Mucosa of stomach (tissue), 1 donor: ENCODE measurements around the gene DAP.

Source experiments
- H3K27me3 ChIP-seq: one replicate; pipeline ENCODE4 v1.7.0; 2013; ENCODE audit warnings: mild to moderate bottlenecking, low read length; ENCODE audit not compliant: control insufficient read depth, insufficient read depth
- H3K36me3 ChIP-seq: one replicate; pipeline ENCODE4 v1.7.0; 2013; ENCODE audit warnings: low read length; ENCODE audit not compliant: control insufficient read depth, insufficient read depth
- H3K4me1 ChIP-seq: one replicate; pipeline ENCODE4 v1.7.0; 2013; ENCODE audit warnings: mild to moderate bottlenecking, low read length; ENCODE audit not compliant: control insufficient read depth, insufficient read depth
- H3K4me3 ChIP-seq: one replicate; pipeline ENCODE4 v1.7.0; 2013; ENCODE audit warnings: low read length
- H3K9ac ChIP-seq: one replicate; pipeline ENCODE4 v1.7.0; 2013; ENCODE audit warnings: mild to moderate bottlenecking, low read length, moderate library complexity
- H3K9me3 ChIP-seq: one replicate; pipeline ENCODE4 v1.7.0; 2013; ENCODE audit warnings: mild to moderate bottlenecking, low read length, moderate library complexity; ENCODE audit not compliant: control insufficient read depth
- donor health status: Pancreatic carcinoma.

The DAP gene

GRCh38 chr5:10702911-10703491, 58.0 kb downstream of the DAP start:
- Histone ChIP-seq H3K9ac (no peak overlapping the region), H3K4me1 (peaks cover 36% of the 10 kb centered on the region), H3K4me3 (no peak overlapping the region), H3K9me3 (no peaks in the 10 kb centered on the region), H3K27me3 (no peaks in the 10 kb centered on the region), H3K36me3 (no peaks in the 10 kb centered on the region)

- no peak overlapping the region for H3K4me3 ChIP-seq
Observed at GRCh38 chr5:10702040-10702629, 58.9 kb downstream of the DAP start.

GRCh38 chr5:10701567-10702039, 59.4 kb downstream of the DAP start:
- H3K27me3 ChIP-seq: no peaks in the 10 kb centered on the region
- no peaks in the 10 kb centered on the region for H3K9me3 ChIP-seq
- H3K4me1 ChIP-seq: peaks cover 36% of the 10 kb centered on the region
- H3K9ac ChIP-seq: no peak overlapping the region
- no peak overlapping the region for H3K4me3 ChIP-seq
- no peaks in the 10 kb centered on the region for H3K36me3 ChIP-seq

More at GRCh38 chr5:10702040-10702629, 58.9 kb downstream of the DAP start:
- Histone ChIP-seq H3K4me1 (peaks cover 36% of the 10 kb centered on the region), H3K9ac (no peak overlapping the region), H3K27me3 (no peaks in the 10 kb centered on the region), H3K9me3 (no peaks in the 10 kb centered on the region), H3K36me3 (no peaks in the 10 kb centered on the region)

DNA sequence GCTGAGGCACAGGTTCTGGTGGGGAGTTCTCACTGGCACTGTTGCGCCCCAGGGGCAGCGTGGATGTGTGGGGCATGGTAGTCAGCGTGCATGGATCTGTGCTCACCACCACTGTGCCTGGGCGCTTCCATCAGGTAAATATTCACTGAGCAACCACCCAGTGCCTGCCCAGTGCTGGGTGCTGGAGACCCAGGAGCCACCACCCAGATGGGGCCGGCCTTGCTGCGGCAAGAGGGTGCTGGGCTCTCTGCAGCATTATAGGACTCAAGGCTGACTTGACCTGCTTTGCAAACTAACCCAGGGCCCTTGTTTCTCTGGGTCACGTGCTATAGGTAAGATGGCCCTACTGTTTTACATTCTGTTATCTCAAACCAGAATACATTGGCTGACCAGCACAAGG, 60.5 kb downstream of the DAP start:
- Histone ChIP-seq H3K27me3 (no peaks in the 10 kb centered on the region), H3K9ac (no peak overlapping the region), H3K4me1 (peaks cover 36% of the 10 kb centered on the region), H3K9me3 (no peaks in the 10 kb centered on the region), H3K36me3 (no peaks in the 10 kb centered on the region), H3K4me3 (no peak overlapping the region)

DNA sequence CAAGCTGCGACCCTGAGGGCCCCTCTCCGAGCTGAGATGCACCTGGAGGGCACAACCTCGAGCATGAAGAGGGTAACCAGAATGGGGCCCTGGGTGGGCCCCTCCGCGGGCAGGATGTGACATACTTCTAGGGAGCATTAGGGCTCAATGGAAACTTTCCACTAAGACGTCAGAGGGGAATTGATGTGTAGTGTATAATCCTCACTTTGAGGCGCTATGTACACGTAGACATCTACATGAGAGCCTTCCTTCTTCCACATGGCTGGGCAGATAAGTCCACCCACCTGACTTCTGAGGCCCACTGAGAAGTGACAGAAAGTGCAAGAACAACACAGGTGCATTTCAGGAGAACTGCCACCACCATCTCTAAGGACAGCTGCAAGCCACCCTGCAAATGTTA, 61.0 kb downstream of the DAP start:
- Histone ChIP-seq H3K9me3 (no peaks in the 10 kb centered on the region), H3K9ac (no peak overlapping the region), H3K4me1 (peaks cover 33% of the 10 kb centered on the region), H3K36me3 (no peaks in the 10 kb centered on the region), H3K27me3 (no peaks in the 10 kb centered on the region), H3K4me3 (no peak overlapping the region)

DNA sequence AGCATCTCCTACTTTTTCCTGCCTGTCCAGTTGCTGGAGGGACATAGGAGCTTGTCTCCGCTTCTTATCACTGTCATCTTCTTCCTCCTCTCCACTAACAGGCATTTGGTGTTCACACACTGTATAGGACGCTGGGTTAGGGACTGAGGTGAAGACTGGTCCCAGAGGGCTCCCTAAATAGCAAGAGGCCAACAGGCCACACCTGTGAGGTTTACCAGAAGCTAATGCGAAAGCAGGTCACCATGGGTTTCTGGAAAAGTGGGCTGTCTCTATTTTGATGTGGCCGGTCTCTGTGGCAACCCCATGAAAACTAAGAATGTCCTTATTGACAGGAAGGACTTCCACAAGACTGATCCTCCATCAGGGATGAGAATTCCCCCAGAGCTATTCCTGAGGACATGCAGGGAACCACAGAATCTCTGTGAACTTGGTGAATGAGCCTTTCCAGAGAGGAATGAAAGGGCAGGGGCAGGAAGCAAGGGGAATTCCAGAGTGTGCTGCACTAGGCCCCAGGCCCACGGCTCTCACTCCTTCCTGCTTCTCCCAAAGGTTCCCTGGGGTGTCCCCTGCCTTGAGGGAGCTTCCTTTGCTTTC, 61.7 kb downstream of the DAP start:
- Histone ChIP-seq H3K36me3 (peaks cover 2% of the 10 kb centered on the region), H3K9me3 (no peaks in the 10 kb centered on the region), H3K4me3 (no peak overlapping the region), H3K9ac (no peak overlapping the region), H3K27me3 (no peaks in the 10 kb centered on the region), H3K4me1 (peaks cover 29% of the 10 kb centered on the region)

DNA sequence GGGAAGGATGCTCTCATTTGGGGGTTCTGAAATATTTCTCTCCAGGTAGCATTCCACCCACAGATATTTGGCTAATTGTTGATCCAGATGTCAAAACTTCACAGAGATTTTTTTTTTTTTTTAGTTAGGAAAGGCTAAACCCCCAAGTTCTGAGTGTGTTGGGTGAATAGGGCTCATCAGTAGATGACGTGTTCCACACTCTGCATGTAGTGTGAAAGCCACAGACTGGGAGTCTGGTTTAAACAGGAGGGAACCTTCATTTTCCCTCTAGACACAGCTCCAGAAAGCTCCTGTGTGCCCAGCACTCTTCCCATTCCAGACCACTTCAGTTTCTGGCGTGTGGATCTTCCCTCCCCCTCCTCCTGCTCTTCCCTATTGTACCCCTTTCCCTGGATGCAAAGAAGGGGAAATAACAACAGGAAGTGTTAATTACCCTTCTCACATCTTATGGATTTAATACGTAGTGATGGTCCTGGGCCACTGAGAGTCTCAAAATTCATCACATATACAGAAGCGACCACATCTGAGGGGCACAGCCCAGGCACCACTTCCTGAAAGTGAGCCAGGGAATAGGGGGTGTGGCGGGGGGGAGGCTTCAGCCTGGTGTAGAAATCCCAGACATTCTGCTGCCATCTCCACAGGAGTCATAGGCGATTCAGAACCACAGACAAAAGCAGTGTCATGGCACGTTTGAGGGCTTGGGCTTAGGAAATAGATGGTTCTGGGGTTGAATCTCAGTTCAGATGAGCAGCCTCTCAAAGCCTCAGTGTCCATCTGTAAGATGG, 65.1 kb downstream of the DAP start:
- Histone ChIP-seq H3K4me3 (no peak overlapping the region), H3K27me3 (no peaks in the 10 kb centered on the region), H3K9ac (no peak overlapping the region), H3K4me1 (no peaks in the 10 kb centered on the region), H3K9me3 (no peaks in the 10 kb centered on the region), H3K36me3 (peaks cover 4% of the 10 kb centered on the region)

- H3K27me3 ChIP-seq: no peaks in the 10 kb centered on the region
- H3K9ac ChIP-seq: no peak overlapping the region
- H3K36me3 ChIP-seq: peaks cover 4% of the 10 kb centered on the region
- H3K4me3 ChIP-seq: no peak overlapping the region
- no peaks in the 10 kb centered on the region for H3K4me1 ChIP-seq
- H3K9me3 ChIP-seq: no peaks in the 10 kb centered on the region
Observed at GRCh38 chr5:10695055-10695649, 65.9 kb downstream of the DAP start.

- peaks cover 4% of the 10 kb centered on the region for H3K36me3 ChIP-seq
- no peak overlapping the region for H3K4me3 ChIP-seq
- H3K9ac ChIP-seq: no peak overlapping the region
- no peaks in the 10 kb centered on the region for H3K9me3 ChIP-seq
- H3K27me3 ChIP-seq: no peaks in the 10 kb centered on the region
- H3K4me1 ChIP-seq: no peaks in the 10 kb centered on the region
Observed at GRCh38 chr5:10691826-10692785, 68.9 kb downstream of the DAP start.

- H3K9ac ChIP-seq: no peak overlapping the region
- no peak overlapping the region for H3K4me3 ChIP-seq
- H3K27me3 ChIP-seq: no peaks in the 10 kb centered on the region
- no peaks in the 10 kb centered on the region for H3K4me1 ChIP-seq
- H3K36me3 ChIP-seq: peaks cover 4% of the 10 kb centered on the region
- H3K9me3 ChIP-seq: no peaks in the 10 kb centered on the region
Observed at GRCh38 chr5:10690460-10691440, 70.3 kb downstream of the DAP start.
